Epidermal melanocyte (primary cell): Measurements from ENCODE around the gene MXRA7.

ENCODE experiments used
- DNase-seq: peaks from one replicate; pipeline ENCODE4 v3.0.0; 2011; ENCODE audit warnings: low spot score; ENCODE audit not compliant: insufficient read length

MXRA7 gene

GRCh38 chr17:76696763-76697701, 13.7 kb downstream of the MXRA7 start:
- DNase-seq, result no peak

GRCh38 chr17:76695059-76695831, 15.5 kb downstream of the MXRA7 start:
- no peak for DNase-seq

- DNase-seq, result no peak
Observed at GRCh38 chr17:76691379-76692191, 19.2 kb downstream of the MXRA7 start.

GRCh38 chr17:76690596-76691280, 20.0 kb downstream of the MXRA7 start:
- no peak for DNase-seq

- no peak for DNase-seq
Observed at GRCh38 chr17:76689859-76690258, 20.9 kb downstream of the MXRA7 start.

- DNase-seq, result no peak
Observed at GRCh38 chr17:76688165-76688622, 22.6 kb downstream of the MXRA7 start.

- DNase-seq, result no peak
Observed at GRCh38 chr17:76687298-76688164, 23.2 kb downstream of the MXRA7 start.

GRCh38 chr17:76686538-76687297, 24.0 kb downstream of the MXRA7 start:
- no peak for DNase-seq

- DNase-seq, result no peak
Observed at GRCh38 chr17:76685846-76686245, 24.9 kb downstream of the MXRA7 start.

GRCh38 chr17:76685366-76685765, 25.4 kb downstream of the MXRA7 start:
- DNase-seq, result no peak

- no peak for DNase-seq
Observed at GRCh38 chr17:76684756-76685155, 26.0 kb downstream of the MXRA7 start.

- DNase-seq, result no peak
Observed at GRCh38 chr17:76683921-76684745, 26.6 kb downstream of the MXRA7 start.

- DNase-seq, result no peak
Observed at GRCh38 chr17:76683011-76683755, 27.6 kb downstream of the MXRA7 start.

GRCh38 chr17:76682296-76682695, 28.5 kb downstream of the MXRA7 start:
- no peak for DNase-seq

GRCh38 chr17:76681222-76682137, 29.3 kb downstream of the MXRA7 start:
- peak; percentile 74 for DNase-seq

- DNase-seq, result no peak
Observed at GRCh38 chr17:76679239-76679638, 31.5 kb downstream of the MXRA7 start.
